ENCODE data around the gene SLC25A39.
"Not testable (repeated sequence)": the region's sequence is repeated elsewhere in the genome, so short reads cannot be mapped to it uniquely, and the experiment has no call there.

The SLC25A39 gene

GRCh38 chr17:44324571-44325275 is at the start of gene SLC25A39:
SLC25A39 (minus strand) TSS chr17:44324823; CDS start chr17:44323562, 1,261 bp downstream.
- DNase-seq: peak; percentile 92

- DNase-seq: no peak
Measured at GRCh38 chr17:44372036-44372435, 47.4 kb upstream of the SLC25A39 start.

- not testable (repeated sequence) for DNase-seq
Measured at GRCh38 chr17:44369414-44370023, 44.9 kb upstream of the SLC25A39 start.

GRCh38 chr17:44368391-44369243 is 44.0 kb upstream of the SLC25A39 start:
- DNase-seq: not testable (repeated sequence)

- no peak for DNase-seq
Measured at GRCh38 chr17:44367231-44367979, 42.8 kb upstream of the SLC25A39 start.

GRCh38 chr17:44365051-44365450 is 40.4 kb upstream of the SLC25A39 start:
- DNase-seq: not testable (repeated sequence)

GRCh38 chr17:44363613-44364159 is 39.1 kb upstream of the SLC25A39 start, which contains the start of gene FAM171A2:
FAM171A2 (minus strand) TSS chr17:44363853; CDS start chr17:44363714, 139 bp downstream.
- peak; percentile 53 for DNase-seq

GRCh38 chr17:44362949-44363612 is 38.5 kb upstream of the SLC25A39 start:
- DNase-seq: peak; percentile 58

- DNase-seq: no peak
Measured at GRCh38 chr17:44362459-44362948, 37.9 kb upstream of the SLC25A39 start.

GRCh38 chr17:44361292-44362260 is 37.0 kb upstream of the SLC25A39 start:
- peak; percentile 42 for DNase-seq

GRCh38 chr17:44360826-44361225 is 36.2 kb upstream of the SLC25A39 start:
- no peak for DNase-seq

- no peak for DNase-seq
Measured at GRCh38 chr17:44360144-44360533, 35.5 kb upstream of the SLC25A39 start.

GRCh38 chr17:44359458-44360143 is 35.0 kb upstream of the SLC25A39 start:
- no peak for DNase-seq

GRCh38 chr17:44359006-44359405 is 34.4 kb upstream of the SLC25A39 start:
- DNase-seq: no peak

- DNase-seq: no peak
Measured at GRCh38 chr17:44358066-44358465, 33.4 kb upstream of the SLC25A39 start.

- DNase-seq: no peak
Measured at GRCh38 chr17:44356241-44356640, 31.6 kb upstream of the SLC25A39 start.

- DNase-seq: no peak
Measured at GRCh38 chr17:44355642-44356099, 31.0 kb upstream of the SLC25A39 start.

- DNase-seq: no peak
Measured at GRCh38 chr17:44354582-44355561, 30.2 kb upstream of the SLC25A39 start.

Measured in COR-L47 (cell line).